SU-DHL-6 (cell line): ENCODE results near the gene DCAF15.

Experiments
- CTCF ChIP-seq: fragments of 200-600 bp; sonication (generic); IDR thresholded peaks from one replicate; pipeline ENCODE4 v1.5.1; 2017; ENCODE audit warnings: antibody characterized with exemption, mild to moderate bottlenecking, low read length, moderate library complexity; ENCODE audit not compliant: insufficient read depth, poor library complexity, severe bottlenecking
- EZH2phosphoT487 ChIP-seq: fragments of 200-600 bp; sonication (generic), shearing (Covaris generic); conservative IDR thresholded peaks from 2 replicates; pipeline ENCODE4 v1.6.1; 2018; ENCODE audit warnings: mild to moderate bottlenecking, antibody characterized with exemption, low read length, moderate library complexity, mixed read lengths

DNA sequence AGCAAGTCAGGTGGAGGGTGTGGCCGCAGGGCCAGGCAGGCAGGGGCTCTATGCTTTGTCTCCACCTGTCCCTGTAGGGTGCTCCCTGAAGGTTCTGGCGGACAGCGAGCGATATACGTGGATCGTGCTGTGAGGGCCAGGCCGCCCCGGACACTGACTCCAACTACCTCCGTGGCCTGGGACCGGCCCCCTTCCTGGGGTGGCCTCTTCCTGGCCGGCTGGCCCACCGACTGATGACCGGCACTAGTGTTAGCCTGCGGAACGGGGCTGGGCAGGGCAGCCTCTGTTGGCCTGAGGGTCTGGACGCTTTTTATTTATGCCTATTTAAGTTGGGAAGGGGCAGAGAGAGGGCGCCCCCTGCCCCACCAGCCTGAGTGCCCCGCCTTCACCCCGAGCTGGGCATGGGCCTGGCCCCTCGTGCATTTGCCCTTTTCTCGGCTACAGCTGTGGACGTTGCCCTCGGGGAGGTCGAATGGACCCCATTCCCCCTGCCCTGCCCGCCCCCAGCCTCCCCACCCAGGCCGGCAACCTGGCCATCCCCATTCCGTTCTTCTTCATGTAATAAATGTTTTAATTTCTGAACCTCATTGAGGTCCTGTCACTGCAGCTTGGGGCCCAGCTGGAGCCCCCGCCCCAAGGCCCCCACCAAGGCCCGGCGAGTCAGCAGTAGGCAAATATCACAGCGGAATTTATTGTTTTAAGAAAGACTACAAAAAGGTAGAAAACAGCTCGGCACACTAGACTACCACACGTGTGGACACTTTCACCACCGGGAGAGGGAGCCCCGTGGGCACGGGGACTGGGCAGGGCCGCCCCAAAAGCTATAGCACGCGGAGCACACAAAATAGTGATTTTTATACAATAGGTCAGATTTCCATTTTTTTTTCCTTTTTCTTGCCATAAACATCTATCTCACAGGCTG lies 8.8 kb downstream of the DCAF15 start:
- TF ChIP-seq CTCF (no peak), EZH2phosphoT487 (no peak)
